Neural cell (in vitro differentiated cells): ENCODE data around the gene SUPT4H1.

Experiments
- EP300 ChIP-seq: fragments of 450-650 bp; conservative IDR thresholded peaks from 2 replicates; pipeline ENCODE4 v1.6.1; 2014; ENCODE audit warnings: antibody characterized with exemption, mild to moderate bottlenecking, moderate library complexity; ENCODE audit not compliant: poor library complexity, severe bottlenecking
- EZH2 ChIP-seq: fragments of 200-600, 300-800 bp; shearing (Covaris generic), sonication (generic); IDR thresholded peaks from 2 replicates; pipeline ENCODE4 v1.6.1; 2014; ENCODE audit warnings: antibody characterized with exemption, low read length, borderline replicate concordance, mild to moderate bottlenecking; ENCODE audit not compliant: insufficient read depth, poor library complexity, severe bottlenecking
- TAF1 ChIP-seq: IDR thresholded peaks from 2 replicates; pipeline ENCODE4 v1.6.1; 2012; ENCODE audit warnings: low read depth
- TF ChIP-seq, protein P1 (sequence below): fragments of 450-650 bp; IDR thresholded peaks from 2 replicates; pipeline ENCODE4 v1.5.1; 2014; ENCODE audit warnings: antibody characterized with exemption, mild to moderate bottlenecking, moderate library complexity; ENCODE audit not compliant: poor library complexity, severe bottlenecking

DNA sequence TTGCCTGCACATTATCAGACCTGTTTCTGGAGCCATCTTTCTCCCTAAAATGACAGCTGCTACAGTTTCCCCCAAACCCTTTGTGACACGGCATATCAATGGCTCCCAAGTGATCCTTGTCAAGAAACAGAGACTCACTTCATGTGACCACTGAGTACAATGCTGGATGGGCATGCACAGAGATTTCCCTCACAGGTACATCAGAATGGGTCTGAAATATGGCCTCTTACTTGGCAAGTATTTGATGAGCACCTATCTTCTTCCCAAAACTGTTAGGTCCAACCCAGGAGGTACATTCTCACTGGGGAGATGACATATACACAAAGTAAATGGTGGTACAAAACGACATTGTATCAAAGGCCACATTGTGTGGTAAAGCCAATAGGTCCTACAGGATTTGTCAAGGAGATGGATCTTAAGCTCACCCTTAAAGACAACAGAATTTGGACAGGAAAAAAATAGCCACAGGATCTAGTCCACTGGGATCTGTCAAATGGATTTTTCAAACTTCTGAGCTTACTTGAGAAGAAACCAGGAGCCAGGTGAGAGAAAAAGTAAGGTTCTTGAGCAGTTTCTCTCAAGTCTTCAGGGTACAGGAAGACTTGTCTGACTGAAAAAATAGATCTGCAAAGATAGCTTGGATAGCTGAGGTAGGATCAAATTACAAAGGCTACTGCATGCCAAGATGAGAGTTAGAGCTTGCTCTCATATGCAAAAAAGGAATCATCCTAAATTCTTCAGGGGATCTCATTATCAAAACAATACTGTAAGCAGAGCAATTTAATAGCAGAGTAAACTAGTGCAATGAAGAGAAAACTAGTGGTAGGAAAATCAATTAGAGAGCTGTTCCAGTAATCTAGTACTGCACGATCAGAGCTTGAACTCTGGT is 36.5 kb upstream of the SUPT4H1 start:
- TF ChIP-seq, protein P1, sequence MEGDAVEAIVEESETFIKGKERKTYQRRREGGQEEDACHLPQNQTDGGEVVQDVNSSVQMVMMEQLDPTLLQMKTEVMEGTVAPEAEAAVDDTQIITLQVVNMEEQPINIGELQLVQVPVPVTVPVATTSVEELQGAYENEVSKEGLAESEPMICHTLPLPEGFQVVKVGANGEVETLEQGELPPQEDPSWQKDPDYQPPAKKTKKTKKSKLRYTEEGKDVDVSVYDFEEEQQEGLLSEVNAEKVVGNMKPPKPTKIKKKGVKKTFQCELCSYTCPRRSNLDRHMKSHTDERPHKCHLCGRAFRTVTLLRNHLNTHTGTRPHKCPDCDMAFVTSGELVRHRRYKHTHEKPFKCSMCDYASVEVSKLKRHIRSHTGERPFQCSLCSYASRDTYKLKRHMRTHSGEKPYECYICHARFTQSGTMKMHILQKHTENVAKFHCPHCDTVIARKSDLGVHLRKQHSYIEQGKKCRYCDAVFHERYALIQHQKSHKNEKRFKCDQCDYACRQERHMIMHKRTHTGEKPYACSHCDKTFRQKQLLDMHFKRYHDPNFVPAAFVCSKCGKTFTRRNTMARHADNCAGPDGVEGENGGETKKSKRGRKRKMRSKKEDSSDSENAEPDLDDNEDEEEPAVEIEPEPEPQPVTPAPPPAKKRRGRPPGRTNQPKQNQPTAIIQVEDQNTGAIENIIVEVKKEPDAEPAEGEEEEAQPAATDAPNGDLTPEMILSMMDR: no peak
- TF ChIP-seq EP300: no peak
- no peak for TF ChIP-seq TAF1
- no peak for TF ChIP-seq EZH2
